B cell (primary cell): Measurements from ENCODE around the gene C10orf143. TPM values are rescaled to one million over a fixed set of nuclear protein-coding genes. Genes with fewer than 3 reads are reported as not detected.

ENCODE experiments used
- ATAC-seq: fragments of 200-7000 bp; cut with Tn5 transposase; one replicate; pipeline ENCODE4 v1.10.0; 2021; ENCODE audit warnings: low read depth, mild to moderate bottlenecking, moderate number of reproducible peaks, moderate library complexity
- CTCF ChIA-PET: fragments of 350-600 bp; sonication (Branson Sonifier 250); formaldehyde crosslinking; loops from one replicate; lab custom pipeline; 2021; ENCODE audit warnings: antibody characterized with exemption, inconsistent platforms; lab: Charles Lee
- POLR2A ChIA-PET: fragments of 350-600 bp; sonication (Branson Sonifier 250); formaldehyde crosslinking; loops from one replicate; lab custom pipeline; 2021; ENCODE audit warnings: antibody characterized with exemption; lab: Charles Lee
- DNase-seq: peaks from one replicate; pipeline ENCODE4 v3.0.0; 2013
- H2AFZ ChIP-seq: 2 replicates; pipeline ENCODE4 v1.6.1; 2012; ENCODE audit warnings: mild to moderate bottlenecking, low read depth, low read length; ENCODE audit not compliant: insufficient read depth, poor library complexity, severe bottlenecking
- H3K27ac ChIP-seq, 2 donors: 1 replicate in 1 of 2; 2 replicates in 1 of 2; pipeline ENCODE4 v1.5.1; 2012 to 2013; ENCODE audit warnings: low read length in 2 of 2, mild to moderate bottlenecking in 2 of 2, moderate library complexity in 1 of 2
- H3K27me3 ChIP-seq, 4 experiments: fragments of 200-600 bp in 1 of 4; sonication (generic) in 1 of 4; replicated peaks in 1 of 4; 1 replicate in 2 of 4; 2 replicates in 2 of 4; pipeline versions ENCODE4 v1.6.1 to v1.7.0; 2013 to 2016; ENCODE audit warnings: low read length in 3 of 4, mild to moderate bottlenecking in 2 of 4, mixed read lengths in 1 of 4, moderate library complexity in 1 of 4; ENCODE audit not compliant: insufficient read depth in 4 of 4, control insufficient read depth in 3 of 4; ENCODE audit errors: control extremely low read depth in 1 of 4
- H3K36me3 ChIP-seq, 2 experiments: replicated peaks in 1 of 2; 1 replicate in 1 of 2; 2 replicates in 1 of 2; pipeline versions ENCODE4 v1.6.1 to v1.7.1; 2013; ENCODE audit warnings: low read length in 1 of 2; ENCODE audit not compliant: insufficient read depth in 2 of 2, control insufficient read depth in 1 of 2; ENCODE audit errors: control extremely low read depth in 1 of 2, extremely low read depth in 1 of 2
- H3K4me1 ChIP-seq, 2 donors: fragments of 200-600 bp in 1 of 2; sonication (generic) in 1 of 2; 1 replicate in 1 of 2; 2 replicates in 1 of 2; pipeline versions ENCODE4 v1.5.1 to v1.6.1; 2013 to 2017; ENCODE audit warnings: low read length in 2 of 2; ENCODE audit not compliant: control insufficient read depth in 2 of 2, insufficient read depth in 2 of 2
- H3K4me2 ChIP-seq: replicated peaks from 2 replicates; pipeline ENCODE3; 2012; ENCODE audit warnings: mild to moderate bottlenecking, low read depth, low read length; ENCODE audit not compliant: poor library complexity, severe bottlenecking
- H3K4me3 ChIP-seq, 5 experiments: fragments of 200-600 bp in 1 of 5; sonication (generic) in 1 of 5; 1 replicate in 3 of 5; 2 replicates in 2 of 5; pipeline versions ENCODE4 v1.5.1 to v1.7.0; 2011 to 2016; ENCODE audit warnings: low read length in 4 of 5, mild to moderate bottlenecking in 4 of 5, low read depth in 2 of 5, control low read depth in 1 of 5, moderate library complexity in 1 of 5; ENCODE audit not compliant: insufficient read depth in 1 of 5; ENCODE audit errors: control extremely low read depth in 1 of 5, extremely low read depth in 1 of 5
- H3K79me2 ChIP-seq: fragments of 200-600 bp; sonication (generic); one replicate; pipeline ENCODE4 v1.6.0; 2016; ENCODE audit warnings: low read length; ENCODE audit not compliant: control insufficient read depth, insufficient read depth
- H3K9ac ChIP-seq: fragments of 200-600 bp; sonication (generic); 2 replicates; pipeline ENCODE4 v1.6.1; 2017; ENCODE audit warnings: mild to moderate bottlenecking, low read length, moderate library complexity
- H3K9me3 ChIP-seq, 3 donors: one replicate each; pipeline versions ENCODE4 v1.6.1 to v1.7.1; 2013; ENCODE audit warnings: low read length in 2 of 3; ENCODE audit not compliant: control insufficient read depth in 2 of 3, insufficient read depth in 1 of 3; ENCODE audit errors: control extremely low read depth in 1 of 3
- H4K20me1 ChIP-seq: 2 replicates; pipeline ENCODE4 v1.6.0; 2012; ENCODE audit warnings: mild to moderate bottlenecking, low read length; ENCODE audit not compliant: insufficient read depth, control insufficient read depth, poor library complexity, severe bottlenecking
- H3K27ac Mint-ChIP-seq: one replicate; pipeline ENCODE4 v1.8.0; 2021; ENCODE audit warnings: mixed read lengths
- H3K27me3 Mint-ChIP-seq: one replicate; pipeline ENCODE4 v1.8.0; 2021; ENCODE audit warnings: mixed read lengths
- H3K4me1 Mint-ChIP-seq: one replicate; pipeline ENCODE4 v1.8.0; 2021; ENCODE audit warnings: mixed read lengths
- H3K4me3 Mint-ChIP-seq: one replicate; pipeline ENCODE4 v1.8.0; 2021; ENCODE audit warnings: mixed read lengths
- H3K9me3 Mint-ChIP-seq: one replicate; pipeline ENCODE4 v1.8.0; 2022; ENCODE audit warnings: mixed read lengths; ENCODE audit not compliant: insufficient read depth
- EZH2 ChIP-seq: IDR thresholded peaks from 2 replicates; pipeline ENCODE4 v1.6.1; 2012; ENCODE audit warnings: borderline replicate concordance, low read depth, mild to moderate bottlenecking, moderate library complexity, low read length; ENCODE audit not compliant: insufficient read depth, poor library complexity, severe bottlenecking
- WGBS: methylation state at CpG from one replicate; pipeline ENCODE4 v1.1.5; 2013; ENCODE audit warnings: missing lambda C conversion rate; ENCODE audit not compliant: insufficient coverage; 5-methylcytosine and 5-hydroxymethylcytosine counted together
- intact Hi-C: fragments of 100-400 bp; cut with micrococcal nuclease; formaldehyde crosslinking; loops from one replicate; pipeline ENCODE4 v1.10.0; 2022
- polyA plus RNA-seq: library from polyadenylated mRNA; depleted of rRNA; stranded (reverse); fragments of >200 nt; gene quantifications from 2 replicates; pipeline ENCODE4 v1.2.3, GENCODE V29; 2012
- total RNA-seq, 2 donors: library from RNA; stranded (reverse); fragments of 120-200 nt in 1 of 2; gene quantifications; 1 replicate in 1 of 2; 2 replicates in 1 of 2; pipeline versions ENCODE4 v1.2.3 to v1.2.4, GENCODE V29; 2013 to 2022
- TF ChIP-seq, protein P1 (sequence below): fragments of 200-600 bp; IDR thresholded peaks from one replicate; pipeline ENCODE4 v1.8.0; 2022; ENCODE audit warnings: antibody characterized with exemption, mild to moderate bottlenecking

Gene C10orf143
- total and polyA plus RNA-seq, 2 donors (not counting 1 experiment from before 2014, with no cell fraction given) = 9.1 to 12.8 TPM

DNA sequence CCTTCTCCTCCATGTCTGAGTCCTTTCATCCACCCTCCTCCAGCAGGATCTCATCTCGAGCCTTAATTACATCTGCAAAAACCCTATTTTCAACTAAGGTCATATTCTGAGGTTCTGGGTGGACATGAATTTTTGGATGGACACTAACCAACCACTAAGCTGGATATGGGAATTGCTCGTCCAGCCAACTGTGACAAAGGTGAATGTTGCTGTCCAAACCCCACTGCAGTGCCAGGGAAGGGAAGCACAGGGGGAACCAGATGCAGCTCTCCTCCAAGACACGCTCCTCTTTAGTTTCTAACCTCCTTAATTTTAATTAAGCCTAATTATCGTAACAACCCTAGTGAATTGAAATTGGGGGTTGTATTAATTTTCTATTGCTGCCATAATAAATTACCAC is 81.4 kb downstream of the C10orf143 start:
- ChIA-PET CTCF (no interaction called here), POLR2A (no interaction called here)
- Histone ChIP-seq H3K4me1 (no peaks in the 10 kb centered on the region), H3K4me3 (no peak overlapping the region), H3K27ac (no peak overlapping the region), H3K9ac (no peak overlapping the region), H3K4me2 (no peak overlapping the region), H3K27me3 (no peaks in the 10 kb centered on the region), H3K79me2 (no peaks in the 10 kb centered on the region), H4K20me1 (no peaks in the 10 kb centered on the region), H3K9me3 (no peaks in the 10 kb centered on the region), H2AFZ (no peak overlapping the region), H3K36me3 (no peaks in the 10 kb centered on the region)
- H3K27me3 Mint-ChIP-seq = no peaks in the 10 kb centered on the region
- intact Hi-C loops = no loop called here
- H3K9me3 Mint-ChIP-seq = no peaks in the 10 kb centered on the region
- DNase-seq (no peak), ATAC-seq (no peak)
- no peaks in the 10 kb centered on the region for H3K4me1 Mint-ChIP-seq
- H3K27ac Mint-ChIP-seq = no peak overlapping the region
- WGBS = 79% methylated on average over 1 of the region's 4 CpGs
- TF ChIP-seq, protein P1, sequence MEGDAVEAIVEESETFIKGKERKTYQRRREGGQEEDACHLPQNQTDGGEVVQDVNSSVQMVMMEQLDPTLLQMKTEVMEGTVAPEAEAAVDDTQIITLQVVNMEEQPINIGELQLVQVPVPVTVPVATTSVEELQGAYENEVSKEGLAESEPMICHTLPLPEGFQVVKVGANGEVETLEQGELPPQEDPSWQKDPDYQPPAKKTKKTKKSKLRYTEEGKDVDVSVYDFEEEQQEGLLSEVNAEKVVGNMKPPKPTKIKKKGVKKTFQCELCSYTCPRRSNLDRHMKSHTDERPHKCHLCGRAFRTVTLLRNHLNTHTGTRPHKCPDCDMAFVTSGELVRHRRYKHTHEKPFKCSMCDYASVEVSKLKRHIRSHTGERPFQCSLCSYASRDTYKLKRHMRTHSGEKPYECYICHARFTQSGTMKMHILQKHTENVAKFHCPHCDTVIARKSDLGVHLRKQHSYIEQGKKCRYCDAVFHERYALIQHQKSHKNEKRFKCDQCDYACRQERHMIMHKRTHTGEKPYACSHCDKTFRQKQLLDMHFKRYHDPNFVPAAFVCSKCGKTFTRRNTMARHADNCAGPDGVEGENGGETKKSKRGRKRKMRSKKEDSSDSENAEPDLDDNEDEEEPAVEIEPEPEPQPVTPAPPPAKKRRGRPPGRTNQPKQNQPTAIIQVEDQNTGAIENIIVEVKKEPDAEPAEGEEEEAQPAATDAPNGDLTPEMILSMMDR = no peak
- no peak for TF ChIP-seq EZH2
- no peak overlapping the region for H3K4me3 Mint-ChIP-seq

DNA sequence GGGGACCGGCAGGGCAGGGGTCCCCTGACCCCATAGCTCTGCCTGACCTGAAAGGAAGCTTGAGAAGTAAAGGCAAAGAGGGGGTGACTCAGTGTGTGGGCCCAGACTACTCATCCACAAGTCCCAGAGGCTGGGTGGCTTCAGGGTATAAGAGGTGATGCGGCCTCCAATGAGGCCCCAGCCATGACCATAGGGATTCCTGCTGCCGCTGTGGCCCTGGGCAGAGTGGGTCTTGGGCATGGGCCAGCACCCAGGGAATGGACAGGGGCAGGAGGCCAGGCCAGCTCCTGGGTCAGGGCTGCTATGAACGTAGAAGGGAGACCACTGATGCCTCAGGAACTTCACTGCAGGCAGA is 82.2 kb downstream of the C10orf143 start:
- Histone ChIP-seq H3K9me3 (no peaks in the 10 kb centered on the region), H3K4me2 (no peak overlapping the region), H3K4me1 (no peaks in the 10 kb centered on the region), H3K36me3 (no peaks in the 10 kb centered on the region), H3K27me3 (no peaks in the 10 kb centered on the region), H3K9ac (no peak overlapping the region), H4K20me1 (no peaks in the 10 kb centered on the region), H2AFZ (no peak overlapping the region), H3K79me2 (no peaks in the 10 kb centered on the region), H3K4me3 (no peak overlapping the region), H3K27ac (no peak overlapping the region)
- intact Hi-C loops = no loop called here
- 83% methylated on average over 4 of the region's 4 CpGs for WGBS
- Mint-ChIP-seq H3K27ac (no peak overlapping the region), H3K4me1 (no peaks in the 10 kb centered on the region), H3K27me3 (no peaks in the 10 kb centered on the region), H3K9me3 (no peaks in the 10 kb centered on the region), H3K4me3 (no peak overlapping the region)
- no peak for TF ChIP-seq EZH2
- TF ChIP-seq, protein P1 = no peak
- no peak for ATAC-seq
- no peak for DNase-seq
- ChIA-PET POLR2A (no interaction called here), CTCF (no interaction called here)
